Neural cell (in vitro differentiated cells): ENCODE measurements around the gene GLO1.

Experiments used
- EP300 ChIP-seq: fragments of 450-650 bp; conservative IDR thresholded peaks from 2 replicates; pipeline ENCODE4 v1.6.1; 2014; ENCODE audit warnings: antibody characterized with exemption, mild to moderate bottlenecking, moderate library complexity; ENCODE audit not compliant: poor library complexity, severe bottlenecking
- POLR2AphosphoS5 ChIP-seq: IDR thresholded peaks from 2 replicates; pipeline ENCODE4 v1.6.1; 2012
- RAD21 ChIP-seq: fragments of 450-650 bp; conservative IDR thresholded peaks from 2 replicates; pipeline ENCODE4 v1.6.1; 2014; ENCODE audit warnings: antibody characterized with exemption, mild to moderate bottlenecking, moderate library complexity
- SMC3 ChIP-seq: fragments of 450-650 bp; conservative IDR thresholded peaks from 2 replicates; pipeline ENCODE4 v1.6.1; 2014; ENCODE audit warnings: antibody characterized with exemption, mild to moderate bottlenecking, moderate library complexity; ENCODE audit not compliant: poor library complexity
- TF ChIP-seq, protein P1 (sequence below): fragments of 450-650 bp; IDR thresholded peaks from 2 replicates; pipeline ENCODE4 v1.5.1; 2014; ENCODE audit warnings: antibody characterized with exemption, mild to moderate bottlenecking, moderate library complexity; ENCODE audit not compliant: poor library complexity, severe bottlenecking

DNA sequence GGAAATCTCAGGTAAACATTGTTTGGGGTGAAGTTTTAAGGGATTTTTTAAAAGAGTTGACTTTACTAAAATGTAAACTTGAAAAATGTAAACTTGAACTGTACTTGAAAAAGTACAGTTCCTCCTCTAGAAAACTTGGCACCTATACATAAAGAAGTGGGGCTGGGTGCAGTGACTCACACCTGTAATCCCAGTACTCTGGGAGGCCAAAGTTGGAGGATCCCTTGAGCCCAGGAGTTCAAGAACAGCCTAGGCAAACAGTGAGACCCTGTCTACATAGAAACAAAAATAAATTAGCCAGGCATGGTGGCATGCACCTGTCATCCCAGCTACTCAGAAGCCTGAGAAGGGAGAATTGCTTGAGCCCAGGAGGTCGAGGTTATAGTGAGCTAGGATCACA, 70.5 kb downstream of the GLO1 start:
- TF ChIP-seq, protein P1, sequence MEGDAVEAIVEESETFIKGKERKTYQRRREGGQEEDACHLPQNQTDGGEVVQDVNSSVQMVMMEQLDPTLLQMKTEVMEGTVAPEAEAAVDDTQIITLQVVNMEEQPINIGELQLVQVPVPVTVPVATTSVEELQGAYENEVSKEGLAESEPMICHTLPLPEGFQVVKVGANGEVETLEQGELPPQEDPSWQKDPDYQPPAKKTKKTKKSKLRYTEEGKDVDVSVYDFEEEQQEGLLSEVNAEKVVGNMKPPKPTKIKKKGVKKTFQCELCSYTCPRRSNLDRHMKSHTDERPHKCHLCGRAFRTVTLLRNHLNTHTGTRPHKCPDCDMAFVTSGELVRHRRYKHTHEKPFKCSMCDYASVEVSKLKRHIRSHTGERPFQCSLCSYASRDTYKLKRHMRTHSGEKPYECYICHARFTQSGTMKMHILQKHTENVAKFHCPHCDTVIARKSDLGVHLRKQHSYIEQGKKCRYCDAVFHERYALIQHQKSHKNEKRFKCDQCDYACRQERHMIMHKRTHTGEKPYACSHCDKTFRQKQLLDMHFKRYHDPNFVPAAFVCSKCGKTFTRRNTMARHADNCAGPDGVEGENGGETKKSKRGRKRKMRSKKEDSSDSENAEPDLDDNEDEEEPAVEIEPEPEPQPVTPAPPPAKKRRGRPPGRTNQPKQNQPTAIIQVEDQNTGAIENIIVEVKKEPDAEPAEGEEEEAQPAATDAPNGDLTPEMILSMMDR = no peak
- TF ChIP-seq EP300 (no peak), RAD21 (no peak), POLR2AphosphoS5 (no peak), SMC3 (no peak)
